ENCODE data around the gene PROCA1.

PROCA1 gene

GRCh38 chr17:28747051-28747691, 35.5 kb upstream of the PROCA1 start:
- TF ChIP-seq ZNF274 (IDR thresholded peaks at IDR 0.05; ENCODE audit: low read depth, low read length) = no peak
- TF ChIP-seq SUZ12 (IDR thresholded peaks at IDR 0.05; ENCODE audit: extremely low read depth, insufficient read depth, insufficient read length) = no peak
- no peak for TF ChIP-seq YY1 (IDR thresholded peaks at IDR 0.05; ENCODE audit: insufficient read depth, insufficient read length)
- DNase-seq (ENCODE audit: low read depth, low spot score) = no peak
- Histone ChIP-seq H3K9ac (ENCODE audit: insufficient read length, low read depth) (peak overlapping the region; percentile 10), H3K36me3 (ENCODE audit: insufficient read depth, insufficient read length, low read length) (peaks cover 65% of the 10 kb centered on the region), H3K27me3 (ENCODE audit: insufficient read depth, insufficient read length) (no peaks in the 10 kb centered on the region), H3K4me1 (ENCODE audit: insufficient read depth, insufficient read length) (peaks cover 17% of the 10 kb centered on the region), H3K9me3 (ENCODE audit: insufficient read depth, low read length) (no peaks in the 10 kb centered on the region; the same call in 1 of the 2 replicates), H3K4me3 (ENCODE audit: insufficient read length, low read depth) (no peak overlapping the region)

GRCh38 chr17:28746611-28747050, 34.9 kb upstream of the PROCA1 start:
- Histone ChIP-seq H3K4me1 (ENCODE audit: insufficient read depth, insufficient read length) (peaks cover 17% of the 10 kb centered on the region), H3K36me3 (ENCODE audit: insufficient read depth, insufficient read length, low read length) (peaks cover 63% of the 10 kb centered on the region), H3K9me3 (ENCODE audit: insufficient read depth, low read length) (no peaks in the 10 kb centered on the region; the same call in 1 of the 2 replicates), H3K4me3 (ENCODE audit: insufficient read length, low read depth) (no peak overlapping the region), H3K9ac (ENCODE audit: insufficient read length, low read depth) (peak overlapping the region; percentile 74), H3K27me3 (ENCODE audit: insufficient read depth, insufficient read length) (no peaks in the 10 kb centered on the region)
- no peak for DNase-seq (ENCODE audit: low read depth, low spot score)
- TF ChIP-seq ZNF274 (IDR thresholded peaks at IDR 0.05; ENCODE audit: low read depth, low read length) = no peak
- TF ChIP-seq SUZ12 (IDR thresholded peaks at IDR 0.05; ENCODE audit: extremely low read depth, insufficient read depth, insufficient read length) = no peak
- TF ChIP-seq YY1 (IDR thresholded peaks at IDR 0.05; ENCODE audit: insufficient read depth, insufficient read length) = no peak

DNA sequence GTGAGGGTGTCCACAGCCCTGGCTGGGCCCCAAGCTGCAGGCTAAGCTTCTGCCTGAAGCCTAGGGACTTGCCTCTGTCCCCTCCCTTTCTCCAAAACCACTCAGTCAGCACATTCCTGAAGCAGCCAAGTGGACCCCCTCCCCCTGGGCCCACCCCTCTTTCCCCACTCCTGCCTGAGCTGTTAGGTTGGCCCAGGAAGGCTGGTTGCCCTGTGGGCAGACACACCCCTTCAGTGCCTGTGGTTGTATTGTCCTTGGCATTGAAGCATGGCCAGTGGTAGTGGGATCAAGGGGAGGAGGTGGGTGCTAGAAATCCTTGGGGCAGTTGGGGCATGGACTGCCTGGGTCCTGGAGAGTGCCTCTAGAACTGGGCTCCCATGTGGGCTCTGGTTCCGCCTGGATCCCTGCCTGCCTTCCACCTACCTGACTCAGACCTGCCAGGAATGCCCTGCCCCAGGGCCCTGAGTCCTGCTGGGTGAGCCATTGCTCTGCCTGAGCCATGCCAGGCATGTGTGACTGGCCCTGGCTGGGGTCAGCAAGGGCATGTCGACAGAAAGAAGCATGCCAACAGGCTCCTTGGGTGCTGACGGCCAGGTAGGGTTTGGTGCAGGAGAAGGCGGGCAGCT, 34.2 kb upstream of the PROCA1 start:
- peak overlapping the region; percentile 92 for H3K9ac ChIP-seq (ENCODE audit: insufficient read length, low read depth)
- TF ChIP-seq YY1 (IDR thresholded peaks at IDR 0.05; ENCODE audit: insufficient read depth, insufficient read length) (no peak), SUZ12 (IDR thresholded peaks at IDR 0.05; ENCODE audit: extremely low read depth, insufficient read depth, insufficient read length) (no peak), ZNF274 (IDR thresholded peaks at IDR 0.05; ENCODE audit: low read depth, low read length) (no peak)
- peaks cover 57% of the 10 kb centered on the region for H3K36me3 ChIP-seq (ENCODE audit: insufficient read depth, insufficient read length, low read length)
- H3K4me1 ChIP-seq (ENCODE audit: insufficient read depth, insufficient read length) = peaks cover 17% of the 10 kb centered on the region
- peak overlapping the region; percentile 81 for H3K4me3 ChIP-seq (ENCODE audit: insufficient read length, low read depth)
- no peaks in the 10 kb centered on the region for H3K27me3 ChIP-seq (ENCODE audit: insufficient read depth, insufficient read length)
- DNase-seq (ENCODE audit: low read depth, low spot score) = no peak
- no peaks in the 10 kb centered on the region; the same call in 1 of the 2 replicates for H3K9me3 ChIP-seq (ENCODE audit: insufficient read depth, low read length)

DNA sequence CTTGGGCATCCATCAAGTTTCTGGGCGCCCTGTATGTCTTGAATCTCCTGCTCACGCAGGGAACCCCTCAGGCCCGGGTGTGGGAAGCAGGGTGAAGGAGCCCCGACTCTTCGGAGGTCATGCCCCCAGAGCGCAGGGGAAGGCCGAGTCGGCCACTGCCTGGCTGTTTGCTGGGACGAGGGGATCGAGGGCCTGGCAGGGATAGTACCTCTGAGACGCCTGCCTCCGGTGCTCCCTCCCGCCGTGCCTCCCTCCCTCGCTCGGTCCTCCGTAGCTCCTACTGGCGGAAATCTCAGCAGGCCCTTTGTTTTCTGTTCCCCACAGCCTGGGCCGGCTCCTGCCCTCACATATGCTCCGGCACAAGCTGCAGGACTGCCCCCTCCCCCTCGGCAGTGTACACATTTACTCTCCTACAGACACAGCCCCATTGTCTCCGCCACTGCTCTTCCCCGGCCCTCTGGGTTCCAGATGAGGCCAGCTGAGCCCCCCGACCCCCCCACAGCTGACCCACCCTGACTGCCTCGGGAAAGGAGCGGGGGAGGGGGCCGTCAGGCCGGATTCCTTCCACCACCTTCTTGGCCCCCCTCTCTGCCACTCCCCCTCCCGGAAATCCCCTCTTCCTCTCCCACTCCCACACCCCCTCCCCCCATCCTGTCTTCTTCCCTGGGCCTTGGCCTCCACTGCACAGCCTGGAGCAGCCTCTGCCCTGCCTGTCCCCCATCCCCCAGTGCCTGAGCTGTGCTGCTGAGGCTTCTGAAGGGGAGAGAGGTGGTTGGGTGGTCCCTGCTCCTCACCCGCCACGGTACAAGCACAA, 33.5 kb upstream of the PROCA1 start:
- TF ChIP-seq SUZ12 (IDR thresholded peaks at IDR 0.05; ENCODE audit: extremely low read depth, insufficient read depth, insufficient read length) (no peak), ZNF274 (IDR thresholded peaks at IDR 0.05; ENCODE audit: low read depth, low read length) (no peak), YY1 (IDR thresholded peaks at IDR 0.05; ENCODE audit: insufficient read depth, insufficient read length) (no peak)
- Histone ChIP-seq H3K9me3 (ENCODE audit: insufficient read depth, low read length) (no peaks in the 10 kb centered on the region), H3K4me3 (ENCODE audit: insufficient read length, low read depth) (peak overlapping the region; percentile 81), H3K9ac (ENCODE audit: insufficient read length, low read depth) (peak overlapping the region; percentile 92), H3K27me3 (ENCODE audit: insufficient read depth, insufficient read length) (no peaks in the 10 kb centered on the region), H3K4me1 (ENCODE audit: insufficient read depth, insufficient read length) (peaks cover 17% of the 10 kb centered on the region), H3K36me3 (ENCODE audit: insufficient read depth, insufficient read length, low read length) (peaks cover 56% of the 10 kb centered on the region)
- no peak for DNase-seq (ENCODE audit: low read depth, low spot score)

DNA sequence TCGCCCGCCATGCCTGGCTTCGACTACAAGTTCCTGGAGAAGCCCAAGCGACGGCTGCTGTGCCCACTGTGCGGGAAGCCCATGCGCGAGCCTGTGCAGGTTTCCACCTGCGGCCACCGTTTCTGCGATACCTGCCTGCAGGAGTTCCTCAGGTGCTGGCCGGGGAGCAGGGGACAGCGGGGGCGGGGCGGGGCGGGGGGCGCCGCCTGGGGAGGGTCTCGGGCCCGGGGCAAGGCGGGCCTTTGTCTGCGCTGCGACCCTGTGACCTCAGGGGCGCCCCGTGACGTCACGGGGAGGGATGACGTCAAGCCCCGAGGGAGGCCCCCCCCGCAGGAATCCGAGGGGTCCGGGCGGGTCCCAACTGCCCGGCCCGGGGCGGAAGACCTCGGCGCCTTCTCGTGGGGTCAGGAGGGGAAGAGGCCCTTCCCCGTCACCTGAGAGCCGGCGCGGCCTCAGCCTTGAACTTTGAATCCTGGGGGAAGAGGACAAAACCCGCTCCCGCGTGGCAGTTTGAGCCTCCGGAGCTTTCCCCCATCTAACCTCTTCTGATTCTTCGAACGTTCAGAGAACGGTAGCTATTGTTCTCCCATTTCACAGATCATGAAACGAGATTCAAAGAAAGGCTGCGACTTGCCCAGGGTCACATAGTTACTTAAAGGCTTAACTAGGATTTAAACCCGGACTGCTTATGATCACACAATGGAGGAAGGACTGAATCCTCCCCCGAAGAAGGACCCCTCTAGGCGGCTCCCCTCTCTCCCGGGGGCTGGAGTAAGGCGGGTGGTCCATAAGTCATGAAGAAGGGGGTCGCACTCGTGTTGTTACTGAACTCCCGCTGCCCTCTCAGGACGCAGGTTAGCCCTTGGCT, 32.6 kb upstream of the PROCA1 start:
- peaks cover 54% of the 10 kb centered on the region for H3K36me3 ChIP-seq (ENCODE audit: insufficient read depth, insufficient read length, low read length)
- H3K4me3 ChIP-seq (ENCODE audit: insufficient read length, low read depth) = peak overlapping the region; percentile 81
- no peaks in the 10 kb centered on the region for H3K9me3 ChIP-seq (ENCODE audit: insufficient read depth, low read length)
- no peak for DNase-seq (ENCODE audit: low read depth, low spot score)
- peak overlapping the region; percentile 97 for H3K9ac ChIP-seq (ENCODE audit: insufficient read length, low read depth)
- H3K4me1 ChIP-seq (ENCODE audit: insufficient read depth, insufficient read length) = peaks cover 17% of the 10 kb centered on the region
- no peak for TF ChIP-seq ZNF274 (IDR thresholded peaks at IDR 0.05; ENCODE audit: low read depth, low read length)
- no peak for TF ChIP-seq YY1 (IDR thresholded peaks at IDR 0.05; ENCODE audit: insufficient read depth, insufficient read length)
- TF ChIP-seq SUZ12 (IDR thresholded peaks at IDR 0.05; ENCODE audit: extremely low read depth, insufficient read depth, insufficient read length) = no peak
- H3K27me3 ChIP-seq (ENCODE audit: insufficient read depth, insufficient read length) = no peaks in the 10 kb centered on the region

DNA sequence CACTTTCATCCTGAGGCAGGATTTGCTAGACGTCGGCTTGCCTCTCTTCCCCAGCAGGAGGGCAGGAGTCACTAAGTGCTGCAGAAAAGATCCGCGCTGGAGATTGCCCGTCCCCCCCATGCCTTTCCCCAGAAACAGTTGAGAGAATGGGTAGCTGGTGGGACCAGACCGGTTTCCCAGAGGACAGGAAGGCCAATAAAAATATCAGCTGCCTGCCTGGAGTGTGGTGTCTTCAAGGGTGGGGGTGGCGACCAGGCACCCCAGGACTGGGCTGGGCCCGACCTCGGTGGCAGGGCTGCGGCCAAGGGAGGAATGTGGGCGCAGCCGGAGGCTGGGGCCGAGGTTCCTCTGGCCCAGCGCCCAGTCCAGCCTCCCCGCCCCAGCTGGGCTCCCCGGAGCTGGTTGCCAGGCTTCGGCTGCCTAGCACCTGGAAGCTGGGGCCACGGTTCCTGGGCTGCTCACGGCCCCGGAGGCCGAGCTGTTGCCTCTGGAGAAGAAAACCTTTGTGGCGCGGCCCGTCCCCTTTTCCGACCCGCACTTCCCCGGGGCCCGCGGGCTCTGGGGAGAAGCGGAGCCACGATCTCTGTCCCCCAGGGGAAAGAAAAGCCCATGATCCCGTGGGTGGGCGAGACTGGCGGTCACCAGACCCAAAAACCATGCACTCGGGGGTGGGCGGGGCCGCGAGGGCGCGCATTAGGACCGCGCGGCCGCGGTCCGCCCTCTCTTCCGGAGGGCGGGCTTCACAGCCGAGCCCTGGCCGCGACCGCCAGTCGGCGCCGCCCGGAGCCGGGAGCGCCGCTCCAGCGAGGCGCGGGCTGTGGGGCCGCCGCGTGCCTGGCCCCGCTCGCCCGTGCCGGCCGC, 31.8 kb upstream of the PROCA1 start, which contains the start of gene TRAF4:
Gene TRAF4 (plus strand): TSS at position 769 of the 861 bp plus-strand sequence. CDS start 102 bp downstream, outside the sequence.
- Histone ChIP-seq H3K9ac (ENCODE audit: insufficient read length, low read depth) (peak within 1 kb of the TSS; percentile 97), H3K27me3 (ENCODE audit: insufficient read depth, insufficient read length) (no peaks in the 10 kb centered on the region), H3K4me1 (ENCODE audit: insufficient read depth, insufficient read length) (peaks cover 19% of the 10 kb centered on the region), H3K4me3 (ENCODE audit: insufficient read length, low read depth) (peak within 1 kb of the TSS; percentile 81), H3K9me3 (ENCODE audit: insufficient read depth, low read length) (no peaks in the 10 kb centered on the region), H3K36me3 (ENCODE audit: insufficient read depth, insufficient read length, low read length) (peaks cover 53% of the 10 kb centered on the region)
- TF ChIP-seq SUZ12 (IDR thresholded peaks at IDR 0.05; ENCODE audit: extremely low read depth, insufficient read depth, insufficient read length) = no peak
- no peak for TF ChIP-seq YY1 (IDR thresholded peaks at IDR 0.05; ENCODE audit: insufficient read depth, insufficient read length)
- no peak for TF ChIP-seq ZNF274 (IDR thresholded peaks at IDR 0.05; ENCODE audit: low read depth, low read length)
- DNase-seq (ENCODE audit: low read depth, low spot score) = peak; percentile 69

Data from NT2/D1 (cell line).